HG02943 (cell line): Measurements from ENCODE around the gene MIER1.
A peak's percentile ranks its signal among the peaks of the same experiment; 100 is the strongest.
"Not testable (repeated sequence)": the region's sequence is repeated elsewhere in the genome, so short reads cannot be mapped to it uniquely, and the experiment has no call there.

ENCODE experiments used
- ATAC-seq: cut with Tn5 transposase; IDR thresholded peaks from one replicate; pipeline ENCODE4 v1.9.1; 2021; ENCODE audit warnings: mild to moderate bottlenecking, low read depth, moderate library complexity; ENCODE audit not compliant: unreplicated experiment

Gene MIER1

DNA sequence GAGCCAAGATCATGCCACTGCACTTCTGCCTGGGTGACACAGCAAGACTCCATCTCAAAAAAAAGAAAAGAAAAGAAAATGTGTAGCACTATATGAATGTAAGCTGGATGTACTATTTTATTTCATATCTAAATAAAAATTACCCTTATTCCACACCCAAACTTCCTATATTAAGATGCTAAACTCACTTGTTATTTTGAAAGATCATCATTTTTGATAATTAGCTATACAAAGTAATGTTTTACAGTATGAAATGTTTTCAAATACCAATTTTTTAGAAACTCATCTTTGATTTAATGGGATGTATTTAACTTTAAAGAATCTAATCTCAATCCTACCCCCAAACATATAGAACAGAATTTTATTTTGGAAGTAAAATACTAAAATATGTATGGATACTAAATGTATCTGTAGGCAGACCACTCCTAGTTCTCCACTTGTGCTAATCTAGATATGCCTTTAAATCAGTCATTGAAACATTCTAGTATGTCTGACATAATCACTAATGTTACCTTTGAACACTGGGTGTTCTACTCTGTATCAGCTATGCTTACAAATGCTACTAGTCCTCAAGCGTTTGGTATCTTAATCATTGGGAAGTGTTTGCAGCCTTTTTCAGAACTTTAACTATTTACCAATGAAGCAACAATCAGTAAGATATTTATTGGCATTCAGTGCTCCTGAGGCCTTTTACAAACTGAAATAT, 12.9 kb downstream of the MIER1 start:
- ATAC-seq = no peak

DNA sequence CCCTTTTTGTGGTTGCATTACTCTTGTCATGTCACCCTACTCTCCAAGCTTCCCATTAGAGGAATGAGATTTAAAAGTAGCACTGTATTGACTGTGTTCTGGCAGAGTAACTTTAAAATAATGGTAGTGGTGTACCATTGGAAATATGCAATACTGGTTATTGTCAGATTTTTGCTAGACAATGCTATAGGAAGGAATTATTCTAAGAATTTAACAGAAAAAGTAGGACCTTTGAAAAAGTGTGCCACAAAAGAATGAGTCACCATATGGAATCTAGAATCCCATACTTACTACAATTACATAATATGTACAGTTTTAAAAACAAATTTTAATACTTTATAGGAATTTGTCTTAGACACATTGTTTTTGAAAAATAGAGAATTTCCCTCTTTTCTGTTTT, 13.8 kb downstream of the MIER1 start:
- ATAC-seq = no peak

DNA sequence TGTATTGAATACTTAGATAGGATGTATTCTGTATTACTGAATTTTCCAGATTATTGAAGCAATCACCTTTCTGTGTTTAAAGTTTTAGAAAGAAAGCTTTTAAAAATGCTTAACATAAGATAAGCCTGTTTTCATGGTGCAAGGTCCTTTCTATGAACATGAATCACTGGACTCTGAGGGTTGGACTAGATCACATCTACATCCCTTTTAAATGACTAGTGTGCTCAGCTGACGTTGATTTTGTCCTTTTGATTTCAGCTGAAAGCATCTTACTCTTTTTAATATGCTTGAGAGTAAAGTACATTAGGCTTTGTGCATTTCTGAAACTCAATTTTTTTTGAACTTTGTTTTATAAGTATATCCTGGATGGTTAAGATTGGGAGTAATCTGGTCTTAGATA, 16.2 kb downstream of the MIER1 start:
- no peak for ATAC-seq

DNA sequence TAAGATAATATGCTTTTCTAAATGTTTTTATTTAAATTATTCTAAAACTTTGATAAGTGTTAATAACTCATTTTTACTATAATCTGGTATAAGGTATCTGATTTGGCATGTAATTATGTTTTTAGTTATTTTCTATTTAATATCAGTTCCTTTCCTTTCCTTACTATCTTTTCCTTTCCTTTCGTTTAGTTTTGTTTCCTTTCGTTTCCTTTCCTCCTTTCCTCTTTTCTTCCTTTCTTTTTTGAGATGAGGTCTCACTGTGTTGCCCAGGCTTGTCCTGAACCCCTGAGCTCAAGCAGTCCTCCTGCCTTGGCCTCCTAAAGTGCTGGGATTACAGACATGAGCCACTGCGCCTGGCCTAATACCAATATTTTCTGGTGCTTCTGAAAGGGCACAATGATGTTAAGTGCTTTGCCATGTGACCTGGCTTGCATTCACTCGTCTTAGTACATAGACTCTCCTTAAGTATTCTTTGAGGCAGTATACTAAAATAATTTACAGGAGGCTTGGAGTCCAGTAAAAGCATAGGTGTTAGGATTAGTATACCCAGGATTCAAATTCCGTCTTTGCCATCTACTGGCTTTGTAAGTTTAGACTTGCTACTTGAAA, 18.7 kb downstream of the MIER1 start:
- no peak for ATAC-seq

DNA sequence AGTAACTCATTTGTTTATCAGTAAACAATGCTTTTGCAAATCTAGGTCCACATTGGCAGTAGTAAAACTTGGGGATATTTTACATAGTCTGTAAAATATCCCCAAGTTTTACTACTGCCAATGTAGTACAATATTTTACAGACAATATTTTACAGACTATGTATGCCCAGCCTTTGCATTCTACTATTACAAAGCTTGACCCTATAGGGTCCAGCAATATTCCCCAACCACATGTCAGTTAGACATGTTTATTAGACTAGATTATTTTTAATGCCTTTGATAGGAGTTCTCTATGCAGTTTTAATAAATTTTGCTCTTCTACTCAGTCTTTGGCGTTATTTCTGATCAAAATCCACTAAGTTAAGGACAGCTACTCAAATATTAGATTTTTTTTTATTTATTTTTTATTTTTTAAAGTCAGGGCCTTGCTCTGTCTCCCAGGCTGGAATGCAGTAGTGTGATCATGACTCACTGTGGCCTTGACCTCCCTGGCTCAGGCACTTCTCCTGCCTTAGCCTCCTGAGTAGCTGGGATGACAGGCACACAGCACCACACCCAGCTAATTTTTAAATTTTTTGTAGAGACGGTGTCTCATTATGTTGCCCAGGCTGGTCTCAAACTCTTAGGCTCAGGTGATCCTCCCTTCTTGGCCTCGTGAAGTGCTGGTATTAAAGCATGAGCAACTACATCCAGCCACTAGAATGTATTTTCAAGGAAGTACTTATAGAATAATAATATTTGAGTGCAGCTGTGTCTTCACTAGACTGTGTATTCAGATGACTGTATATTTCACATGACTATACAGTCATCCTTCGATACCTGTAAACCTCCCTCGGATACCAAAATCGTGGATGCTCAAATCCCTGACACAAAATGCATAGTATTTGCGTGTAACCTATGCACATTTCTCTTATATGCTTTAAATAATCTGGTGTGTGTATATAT, 19.8 kb downstream of the MIER1 start:
- ATAC-seq = no peak

DNA sequence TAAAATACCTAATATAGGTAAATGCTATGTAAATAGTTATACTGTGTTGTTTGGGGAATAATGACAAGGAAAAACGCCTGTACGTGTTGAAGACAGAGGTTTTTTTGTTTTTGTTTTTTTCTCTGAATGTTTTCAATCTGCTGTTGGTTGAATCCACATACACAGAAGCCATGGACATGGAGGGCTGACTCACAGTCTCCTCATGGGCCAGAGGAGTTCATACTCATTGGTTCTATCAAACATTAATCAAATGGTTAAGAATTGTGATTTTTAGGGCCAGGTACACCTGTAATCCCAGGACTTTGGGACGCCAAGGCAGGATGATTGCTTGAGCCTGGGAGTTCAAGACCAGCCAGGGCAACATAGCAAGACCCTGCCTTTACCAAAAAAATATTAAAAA, 20.5 kb downstream of the MIER1 start:
- ATAC-seq = no peak

DNA sequence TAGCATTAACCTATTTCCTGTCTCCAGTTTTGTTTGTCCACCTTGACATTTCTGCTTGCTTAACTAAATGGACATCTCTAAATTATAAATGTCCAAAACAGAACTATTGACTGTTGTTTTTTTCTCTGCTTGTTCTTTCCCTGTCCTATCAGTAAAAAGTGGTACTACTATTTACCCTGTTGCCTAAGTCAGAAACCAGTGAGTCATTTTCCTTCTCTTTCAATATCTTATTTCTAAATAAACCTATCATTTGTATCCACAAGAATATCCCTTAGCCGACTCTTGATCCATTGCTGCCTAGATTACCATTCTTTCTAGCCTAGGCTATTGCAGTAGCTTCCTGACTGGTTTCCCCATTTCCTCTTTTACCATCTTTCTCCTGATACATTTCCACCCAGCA, 22.5 kb downstream of the MIER1 start:
- no peak for ATAC-seq

DNA sequence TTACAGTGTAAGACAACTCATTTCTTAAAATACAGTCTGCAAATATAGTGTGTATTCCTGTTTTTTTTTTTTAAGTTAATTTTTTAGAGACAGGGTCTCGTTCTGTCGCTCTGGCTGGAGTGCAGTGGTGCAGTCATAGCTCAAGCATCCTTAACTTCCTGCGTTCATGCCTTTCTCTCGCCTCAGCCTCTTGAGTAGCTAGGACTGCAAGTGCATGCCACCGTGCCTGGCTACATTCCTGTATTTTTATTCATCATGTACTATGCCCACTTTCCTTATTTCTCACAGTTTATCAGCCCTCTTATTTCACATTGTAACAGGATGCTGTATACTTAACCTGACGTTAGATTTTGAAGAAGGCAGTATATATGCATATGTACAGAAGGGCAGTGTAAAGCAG, 26.7 kb downstream of the MIER1 start:
- ATAC-seq = no peak

DNA sequence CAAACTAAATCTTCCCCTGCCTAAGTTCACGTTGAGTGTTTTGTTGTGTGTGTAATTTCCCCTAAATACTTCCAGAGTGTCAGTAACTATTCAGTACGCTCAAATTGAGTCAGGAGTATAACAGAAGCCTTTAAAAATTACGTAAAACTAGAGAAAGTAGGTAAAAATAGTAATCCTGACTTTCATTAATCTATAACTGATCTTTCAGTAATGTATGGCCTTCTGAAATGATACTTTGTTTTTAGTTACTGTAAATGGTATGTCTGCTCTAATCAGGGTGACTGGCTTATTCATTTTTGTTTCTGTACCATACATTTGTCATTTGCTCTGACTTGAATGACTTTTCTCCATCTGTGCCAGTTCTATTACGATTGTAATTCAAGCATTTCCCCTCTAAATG, 29.4 kb downstream of the MIER1 start:
- peak; percentile 64 for ATAC-seq

DNA sequence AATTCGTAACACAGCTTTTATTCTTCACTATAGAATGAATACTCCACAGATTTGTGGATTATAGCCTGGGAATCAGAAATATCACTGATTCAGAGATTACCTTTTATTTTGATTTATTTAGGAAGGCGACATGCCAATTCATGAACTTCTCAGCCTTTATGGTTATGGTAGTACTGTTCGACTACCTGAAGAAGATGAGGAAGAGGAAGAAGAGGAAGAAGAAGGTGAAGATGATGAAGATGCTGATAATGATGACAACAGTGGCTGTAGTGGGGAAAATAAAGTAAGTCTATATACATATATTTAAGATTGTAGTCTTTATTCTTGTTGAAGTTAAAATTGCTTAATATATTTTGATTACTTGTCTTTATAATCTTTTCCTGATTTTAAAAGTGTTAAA, 33.1 kb downstream of the MIER1 start:
- no peak for ATAC-seq

DNA sequence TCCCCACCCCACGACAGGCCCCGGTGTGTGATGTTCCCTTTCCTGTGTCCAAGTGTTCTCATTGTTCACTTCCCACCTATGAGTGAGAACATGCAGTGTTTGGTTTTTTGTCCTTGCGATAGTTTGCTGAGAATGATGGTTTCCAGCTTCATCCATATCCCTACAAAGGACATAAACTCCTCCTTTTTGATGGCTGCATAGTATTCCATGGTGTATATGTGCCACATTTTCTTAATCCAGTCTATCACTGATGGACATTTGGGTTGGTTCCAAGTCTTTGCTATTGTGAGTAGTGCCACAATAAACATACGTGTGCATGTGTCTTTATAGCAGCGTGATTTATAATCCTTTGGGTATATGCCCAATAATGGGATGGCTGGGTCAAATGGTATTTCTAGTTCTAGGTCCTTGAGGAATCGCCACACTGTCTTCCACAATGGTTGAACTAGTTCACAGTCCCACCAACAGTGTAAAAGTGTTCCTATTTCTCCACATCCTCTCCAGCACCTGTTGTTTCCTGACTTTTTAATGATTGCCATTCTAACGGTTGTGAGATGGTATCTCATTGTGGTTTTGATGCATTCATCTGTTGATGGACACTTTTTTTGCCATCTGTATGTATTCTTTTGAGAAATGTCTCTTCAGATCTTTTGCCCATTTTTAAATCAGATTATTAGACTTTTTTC, 41.5 kb downstream of the MIER1 start:
- not testable (repeated sequence) for ATAC-seq

DNA sequence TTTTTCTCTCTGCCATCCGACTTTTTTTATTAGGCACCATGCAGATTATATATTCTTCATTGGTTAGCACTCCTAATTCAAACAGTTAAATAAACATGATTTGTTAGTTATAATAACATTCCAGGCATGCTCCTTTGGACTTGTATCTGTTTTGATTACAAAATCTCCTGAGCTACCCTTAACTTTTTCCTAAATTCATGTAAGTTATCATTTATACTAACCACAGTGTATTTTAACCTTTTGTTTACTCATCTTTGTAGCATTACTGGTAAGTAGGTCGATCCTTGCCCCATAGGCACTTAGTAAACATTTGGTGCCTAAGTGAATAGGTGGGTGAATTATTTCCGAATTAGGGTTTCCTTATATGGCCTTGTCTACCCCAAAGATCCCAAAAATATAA, 43.8 kb downstream of the MIER1 start:
- ATAC-seq = no peak

DNA sequence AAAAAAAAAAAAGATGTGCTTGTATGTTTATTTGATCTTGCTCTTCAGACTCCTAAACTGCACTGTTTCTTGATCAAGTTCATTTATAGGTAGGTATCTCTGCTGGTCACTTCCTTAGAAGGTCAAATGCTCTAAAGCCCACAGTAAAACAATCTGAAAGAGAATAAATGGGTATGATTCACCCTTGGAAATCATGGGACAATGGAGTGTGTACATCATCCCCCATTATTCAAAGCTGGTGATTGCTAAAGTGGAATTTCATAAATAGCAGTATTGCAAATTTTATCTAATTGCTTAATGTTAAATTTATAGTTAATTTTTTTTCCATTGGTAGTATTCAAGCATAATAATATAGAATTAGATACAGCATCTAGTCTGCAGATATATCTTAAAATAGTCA, 53.4 kb downstream of the MIER1 start:
- ATAC-seq = no peak

DNA sequence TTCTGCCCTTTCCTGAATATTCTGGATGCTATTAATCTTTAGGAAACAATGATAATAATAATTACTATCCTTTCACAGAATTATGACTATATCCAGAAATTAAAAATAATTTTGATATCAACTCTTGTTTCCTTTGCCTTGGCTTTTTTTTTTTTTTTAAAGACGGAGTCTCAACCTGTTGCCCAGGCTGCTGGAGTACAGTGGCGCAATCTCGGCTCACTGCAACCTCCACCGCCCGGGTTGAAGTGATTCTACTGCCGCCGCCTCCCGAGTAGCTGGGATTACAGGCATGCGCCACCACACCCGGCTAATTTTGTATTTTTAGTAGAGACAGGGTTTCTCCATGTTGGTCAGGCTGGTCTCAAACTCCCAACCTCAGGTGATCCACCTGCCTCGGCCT, 54.8 kb downstream of the MIER1 start:
- not testable (repeated sequence) for ATAC-seq

DNA sequence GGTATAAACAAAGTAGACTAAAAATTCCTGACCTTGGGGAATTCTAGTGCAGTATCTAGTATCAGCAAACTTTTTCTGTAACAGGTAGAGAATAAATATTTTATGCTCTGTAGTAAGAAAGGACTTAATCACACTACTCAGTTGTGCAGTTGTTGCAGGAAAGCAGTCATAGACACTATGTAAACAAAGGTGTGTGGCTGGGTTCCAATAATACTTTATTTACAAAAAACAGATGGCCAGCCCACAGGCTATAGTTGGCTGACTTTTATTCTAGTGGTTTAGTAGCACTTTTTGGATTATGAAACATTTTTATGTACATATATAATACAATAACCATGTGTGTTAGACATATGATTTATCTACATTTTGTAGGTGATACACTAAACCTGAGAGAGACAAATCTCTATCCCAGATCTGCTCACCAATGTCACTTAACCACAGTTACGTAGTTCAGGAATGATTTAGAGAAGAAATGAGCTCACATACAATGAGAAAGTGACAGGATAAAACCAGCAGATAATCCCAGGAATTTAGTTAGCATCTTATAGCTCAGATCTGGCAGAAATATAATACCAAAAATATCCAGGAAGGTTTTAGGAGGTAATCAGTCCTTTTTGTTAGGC, 56.1 kb downstream of the MIER1 start:
- ATAC-seq = no peak

DNA sequence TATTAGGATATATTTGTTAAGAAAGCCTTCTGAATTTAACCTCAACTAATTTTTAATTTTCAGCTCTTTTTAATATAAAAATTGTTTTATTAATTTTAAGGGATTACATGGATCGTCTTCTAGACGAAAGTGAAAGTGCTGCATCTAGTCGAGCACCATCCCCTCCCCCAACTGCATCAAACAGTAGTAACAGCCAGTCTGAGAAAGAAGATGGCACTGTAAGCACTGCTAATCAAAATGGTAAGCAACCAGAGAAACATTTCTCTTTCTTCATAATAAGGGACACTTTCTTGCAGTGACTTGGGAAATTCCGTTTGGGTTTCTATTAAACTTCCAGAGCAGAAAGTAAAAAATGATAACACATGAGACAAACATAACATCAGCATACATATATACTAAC, 56.9 kb downstream of the MIER1 start:
- ATAC-seq = no peak

DNA sequence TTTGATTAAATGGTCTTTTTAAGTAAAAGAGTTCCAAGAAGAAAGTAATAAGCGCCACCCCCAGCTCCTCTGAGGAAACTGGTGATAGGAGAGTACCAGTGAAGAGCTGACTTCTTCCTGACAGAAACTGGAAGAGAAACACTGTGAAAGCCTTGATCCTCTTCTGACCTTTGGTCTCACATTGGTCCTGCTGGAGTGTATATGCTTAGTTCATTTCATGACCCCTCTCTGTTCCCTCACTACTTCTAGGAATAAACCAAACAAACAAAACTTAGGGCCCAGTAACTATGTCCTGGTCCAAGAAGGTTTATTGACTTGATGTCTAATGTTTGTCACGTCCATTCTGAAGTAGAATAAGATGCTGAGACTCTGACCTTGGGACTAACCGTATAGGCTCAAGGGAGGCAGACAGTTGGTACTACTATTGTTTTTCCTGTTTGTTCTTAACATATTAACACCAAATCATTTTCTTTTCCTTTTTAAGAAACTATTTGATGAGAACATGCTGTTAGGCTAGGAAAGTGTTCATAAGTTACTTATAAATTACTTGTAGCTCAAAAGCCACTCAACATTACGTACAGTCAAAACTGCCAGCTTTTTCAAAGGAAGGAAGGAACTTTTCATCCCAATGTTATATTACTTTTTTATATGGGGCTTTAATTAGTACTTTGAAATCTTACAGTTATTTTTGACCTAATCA, 57.9 kb downstream of the MIER1 start:
- peak; percentile 61 for ATAC-seq

DNA sequence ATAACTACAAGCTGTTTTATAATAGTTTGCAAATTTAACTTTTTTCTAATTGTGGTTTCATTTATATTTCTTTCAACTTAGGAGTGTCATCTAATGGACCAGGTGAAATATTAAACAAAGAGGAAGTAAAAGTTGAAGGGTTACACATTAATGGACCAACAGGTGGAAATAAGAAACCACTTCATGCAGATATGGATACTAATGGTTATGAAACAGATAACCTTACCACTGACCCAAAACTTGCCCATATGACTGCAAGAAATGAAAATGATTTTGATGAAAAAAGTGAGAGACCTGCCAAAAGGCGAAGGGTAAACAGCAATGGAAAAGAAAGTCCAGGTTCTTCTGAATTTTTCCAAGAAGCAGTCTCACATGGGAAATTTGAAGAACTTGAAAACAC, 59.7 kb downstream of the MIER1 start:
- ATAC-seq = peak; percentile 71

DNA sequence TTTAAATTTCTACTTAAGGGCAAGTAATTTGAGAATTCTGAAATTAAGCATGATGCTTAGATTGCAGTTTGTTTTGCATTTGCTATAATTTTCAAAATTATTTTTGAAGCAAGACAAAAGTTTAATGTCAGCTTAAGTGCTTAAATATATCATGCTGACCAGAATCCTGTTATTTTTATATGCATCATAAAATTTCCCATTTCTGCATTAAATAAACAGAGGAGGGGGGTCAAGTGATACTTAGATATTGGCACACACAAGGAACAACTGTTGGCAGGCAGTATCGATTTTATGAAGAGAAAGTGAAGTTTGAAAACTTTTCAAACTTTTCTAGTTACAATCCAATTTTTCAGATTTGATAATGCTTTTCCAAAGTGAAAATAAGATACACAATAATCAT, 61.0 kb downstream of the MIER1 start:
- no peak for ATAC-seq

DNA sequence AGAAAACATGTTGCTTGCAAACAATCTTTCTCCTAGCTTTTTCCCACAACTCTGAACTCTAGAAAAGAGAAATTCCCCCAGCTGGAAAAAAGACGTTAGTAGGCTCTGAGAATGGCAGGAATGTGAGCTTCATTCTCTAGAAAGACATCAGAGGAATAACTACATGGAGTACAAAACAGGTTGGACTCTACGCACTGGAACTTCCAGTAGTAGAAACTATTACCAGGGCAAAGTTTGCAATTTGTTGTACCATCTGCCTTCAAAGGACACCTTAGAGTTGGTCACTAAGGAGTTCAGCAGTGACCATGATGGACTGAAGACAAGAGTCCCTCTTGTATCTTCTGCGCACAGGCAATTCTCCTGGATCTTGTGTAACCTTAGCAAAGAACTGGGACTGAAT, 68.3 kb downstream of the MIER1 start:
- no peak for ATAC-seq
